HG03342 (cell line): ENCODE results near the gene CLCN3.
"Not testable (repeated sequence)": the region's sequence is repeated elsewhere in the genome, so short reads cannot be mapped to it uniquely, and the experiment has no call there.

Experiments
- ATAC-seq: cut with Tn5 transposase; IDR thresholded peaks from one replicate; pipeline ENCODE4 v1.9.1; 2021; ENCODE audit warnings: mild to moderate bottlenecking, moderate library complexity; ENCODE audit not compliant: unreplicated experiment

CLCN3 gene

GRCh38 chr4:169617306-169617705 is 3.1 kb upstream of the CLCN3 start:
- ATAC-seq: no peak

GRCh38 chr4:169618286-169618685 is 2.1 kb upstream of the CLCN3 start:
- ATAC-seq: no peak

- no peak for ATAC-seq
Observed at GRCh38 chr4:169618986-169619385, 1.4 kb upstream of the CLCN3 start.

GRCh38 chr4:169619518-169619957 is 840 bp upstream of the CLCN3 start:
- peak; percentile 42 for ATAC-seq

GRCh38 chr4:169620880-169621248 is 486 bp downstream of the CLCN3 start:
- ATAC-seq: no peak

GRCh38 chr4:169621731-169622492 is 1.5 kb downstream of the CLCN3 start:
- ATAC-seq: no peak

GRCh38 chr4:169622566-169622965 is 2.2 kb downstream of the CLCN3 start:
- no peak for ATAC-seq

- ATAC-seq: not testable (repeated sequence)
Observed at GRCh38 chr4:169624012-169624411, 3.6 kb downstream of the CLCN3 start.

GRCh38 chr4:169625886-169626285 is 5.5 kb downstream of the CLCN3 start:
- ATAC-seq: no peak

GRCh38 chr4:169626331-169627282 is 6.2 kb downstream of the CLCN3 start:
- peak; percentile 43 for ATAC-seq

GRCh38 chr4:169627307-169627706 is 6.9 kb downstream of the CLCN3 start:
- ATAC-seq: peak; percentile 86

- no peak for ATAC-seq
Observed at GRCh38 chr4:169628579-169628978, 8.2 kb downstream of the CLCN3 start.

- no peak for ATAC-seq
Observed at GRCh38 chr4:169630069-169630468, 9.7 kb downstream of the CLCN3 start.

GRCh38 chr4:169632896-169633295 is 12.5 kb downstream of the CLCN3 start:
- ATAC-seq: no peak

GRCh38 chr4:169634975-169635374 is 14.6 kb downstream of the CLCN3 start:
- ATAC-seq: no peak

GRCh38 chr4:169640261-169640870 is 20.0 kb downstream of the CLCN3 start:
- no peak for ATAC-seq

GRCh38 chr4:169644802-169645201 is 24.4 kb downstream of the CLCN3 start:
- no peak for ATAC-seq

- ATAC-seq: no peak
Observed at GRCh38 chr4:169645627-169646026, 25.2 kb downstream of the CLCN3 start.

- no peak for ATAC-seq
Observed at GRCh38 chr4:169649545-169650226, 29.3 kb downstream of the CLCN3 start.

- no peak for ATAC-seq
Observed at GRCh38 chr4:169650227-169650936, 30.0 kb downstream of the CLCN3 start.
